HG03442 (cell line): ENCODE measurements around the gene ZNF384.
A peak's percentile ranks its signal among the peaks of the same experiment; 100 is the strongest.

ENCODE experiments used
- ATAC-seq: cut with Tn5 transposase; IDR thresholded peaks from one replicate; pipeline ENCODE4 v1.9.1; 2021; ENCODE audit warnings: mild to moderate bottlenecking, moderate library complexity; ENCODE audit not compliant: unreplicated experiment

ZNF384 gene

DNA sequence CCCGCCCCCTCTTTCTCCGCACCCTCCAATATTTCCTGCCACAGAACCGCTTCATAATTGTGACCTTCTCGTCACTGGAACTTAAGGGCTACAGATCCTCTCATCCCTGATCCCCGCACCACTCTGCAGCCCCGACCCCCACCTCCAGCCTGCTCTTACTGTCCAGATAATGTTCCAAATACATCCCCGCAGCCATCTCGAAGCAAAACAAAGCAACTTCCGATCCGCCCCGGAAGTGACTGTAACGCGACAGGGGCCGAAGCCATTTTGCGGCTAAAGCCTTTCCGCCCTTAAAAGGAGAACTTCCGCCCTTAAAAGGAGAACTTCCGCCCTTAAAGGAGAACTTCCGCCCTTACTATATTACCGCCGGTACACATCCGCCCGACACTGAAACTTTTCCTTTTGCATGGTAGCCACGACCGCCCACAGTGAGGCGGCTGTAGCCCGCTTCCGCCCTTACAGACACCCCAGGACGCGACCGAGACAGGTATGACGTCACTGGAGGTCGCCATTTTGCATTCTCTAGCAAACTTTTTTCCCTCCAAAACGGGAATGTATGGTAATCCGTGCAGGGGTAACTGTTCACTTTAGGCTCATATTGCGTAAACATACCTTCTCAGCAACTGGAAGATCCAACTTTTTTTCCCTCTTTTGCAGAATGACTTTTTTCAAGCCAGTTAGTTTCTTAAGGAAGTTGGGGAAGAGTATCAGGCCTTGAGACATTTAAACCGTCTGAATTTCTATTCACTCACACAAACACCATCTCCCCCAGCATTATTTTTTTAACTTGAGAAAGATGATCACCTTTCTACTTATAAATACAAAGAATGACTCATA, 26.1 kb downstream of the ZNF384 start, which contains the start of gene ING4:
Gene ING4 (minus strand): TSS at position 214 of the 837 bp plus-strand sequence. CDS start 18 bp downstream, at position 196.
- peak; percentile 95 for ATAC-seq

DNA sequence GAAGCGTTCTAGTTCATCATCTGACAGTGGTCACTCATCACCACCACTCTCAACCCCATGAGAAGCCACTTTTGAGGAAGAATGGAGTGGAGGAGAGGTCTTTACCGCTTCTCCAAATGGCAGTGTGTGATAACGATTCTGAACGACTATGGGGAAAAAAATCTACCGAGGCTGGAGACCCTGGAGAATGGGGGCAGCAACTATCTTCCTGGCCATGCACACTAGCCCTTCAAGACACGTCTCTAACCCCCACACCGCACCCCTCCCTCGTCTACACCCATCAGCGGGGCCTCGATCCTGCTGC, 26.6 kb downstream of the ZNF384 start:
- ATAC-seq, result peak; percentile 19

DNA sequence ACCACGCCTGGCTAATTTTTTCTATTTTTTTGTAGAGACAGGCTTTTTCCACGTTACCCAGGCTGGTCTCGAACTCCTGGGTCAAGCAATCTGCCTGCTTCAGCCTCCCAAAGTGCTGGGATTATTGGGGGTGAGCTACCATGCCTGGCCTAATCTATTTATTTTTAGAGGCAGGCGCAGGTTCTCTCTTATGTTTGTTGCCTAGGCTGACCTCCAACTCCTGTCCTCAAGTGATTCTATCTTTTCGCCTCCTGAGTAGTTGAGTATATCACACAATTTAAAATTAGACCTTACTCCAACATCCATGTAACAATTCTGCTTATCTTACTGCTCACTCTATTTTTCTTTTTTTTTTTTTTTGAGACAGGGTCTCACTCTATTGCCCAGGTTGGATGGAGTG, 35.2 kb downstream of the ZNF384 start:
- ATAC-seq, result no peak

DNA sequence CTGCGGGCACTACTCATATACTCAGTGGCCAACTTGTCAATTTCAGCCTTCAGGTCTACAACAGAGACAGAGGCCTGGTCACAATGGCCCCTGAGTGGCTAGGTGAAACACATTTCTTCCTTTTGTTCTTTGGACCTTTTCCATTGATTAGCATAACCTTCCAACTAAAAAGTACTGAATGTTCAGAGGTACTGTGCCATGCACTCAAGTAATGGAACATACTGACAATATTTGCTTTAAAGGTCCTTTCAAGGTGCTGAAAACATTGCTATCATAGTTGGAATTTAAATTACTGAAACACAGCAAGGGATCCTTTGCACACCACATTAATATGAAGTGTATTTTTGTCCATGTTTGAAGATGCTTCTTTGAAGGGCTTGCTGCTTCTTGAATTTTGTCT, 35.8 kb downstream of the ZNF384 start:
- no peak for ATAC-seq

DNA sequence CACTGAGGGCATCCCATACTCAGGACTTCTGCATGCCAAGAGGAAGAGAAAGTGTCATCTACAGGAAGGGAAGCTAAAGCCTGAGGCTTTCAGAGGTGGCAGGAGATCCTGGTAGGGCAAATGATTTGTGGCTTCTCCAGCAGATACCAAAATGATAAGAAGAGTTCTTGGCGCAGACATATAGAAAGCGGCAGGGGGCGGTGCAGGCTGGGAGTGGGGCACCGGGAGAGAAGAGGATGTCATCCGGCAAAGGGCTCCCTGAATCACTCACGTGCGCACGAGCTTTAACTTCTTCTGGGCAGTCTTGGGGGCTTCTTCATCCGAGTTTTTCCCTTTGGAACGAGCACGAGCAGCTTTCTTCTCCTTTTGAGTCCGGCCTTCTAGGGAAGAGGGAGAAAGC, 36.8 kb downstream of the ZNF384 start:
- ATAC-seq, result no peak

DNA sequence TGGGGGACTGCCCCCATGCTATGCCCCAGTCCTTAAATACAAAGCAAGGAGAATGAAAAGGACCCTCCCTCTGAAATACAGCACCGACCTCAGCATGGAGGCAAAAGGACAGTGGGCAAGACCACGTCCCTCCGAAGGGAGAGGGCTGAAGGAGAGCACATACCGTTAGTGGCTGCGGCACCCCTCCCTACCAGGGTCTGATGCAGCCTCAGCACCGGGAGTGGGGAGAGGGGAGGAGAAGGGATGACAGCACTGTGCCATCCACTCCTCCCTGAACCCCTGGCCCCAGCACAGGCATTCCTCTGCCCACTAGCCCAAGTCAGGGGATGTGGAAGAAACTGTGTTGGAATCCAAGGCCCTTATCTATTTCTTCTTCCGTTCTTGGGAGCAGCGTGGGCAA, 38.3 kb downstream of the ZNF384 start:
- no peak for ATAC-seq

DNA sequence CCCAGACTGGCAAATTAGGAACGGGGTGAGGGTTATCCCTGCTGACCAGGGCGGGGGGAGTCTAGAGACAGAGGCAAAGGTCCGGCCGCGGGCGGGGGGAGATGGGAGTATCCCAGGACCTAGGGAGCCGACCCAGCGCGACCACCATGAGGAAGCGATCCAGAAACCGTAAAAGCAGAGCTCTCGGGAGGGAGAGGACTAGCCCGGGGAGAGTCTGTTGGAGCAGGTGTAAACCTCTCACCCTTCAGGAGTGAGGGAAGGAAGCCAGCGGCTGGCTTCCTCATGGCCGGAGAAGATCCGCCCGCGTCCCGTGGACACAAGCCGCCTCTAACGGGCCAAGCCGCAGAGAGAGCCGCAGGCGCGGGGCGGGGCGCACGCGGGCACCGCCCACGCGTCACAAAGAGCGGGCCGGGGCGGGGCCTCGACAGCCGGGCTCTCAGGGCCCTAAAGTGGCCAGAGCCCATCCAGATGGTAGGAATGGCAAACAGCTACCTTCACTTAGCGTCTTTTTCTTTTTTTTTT, 42.0 kb downstream of the ZNF384 start, which contains the start of gene ACRBP:
Gene ACRBP (minus strand): TSS at position 350 of the 522 bp plus-strand sequence. CDS start 66 bp downstream, at position 284.
- no peak for ATAC-seq

DNA sequence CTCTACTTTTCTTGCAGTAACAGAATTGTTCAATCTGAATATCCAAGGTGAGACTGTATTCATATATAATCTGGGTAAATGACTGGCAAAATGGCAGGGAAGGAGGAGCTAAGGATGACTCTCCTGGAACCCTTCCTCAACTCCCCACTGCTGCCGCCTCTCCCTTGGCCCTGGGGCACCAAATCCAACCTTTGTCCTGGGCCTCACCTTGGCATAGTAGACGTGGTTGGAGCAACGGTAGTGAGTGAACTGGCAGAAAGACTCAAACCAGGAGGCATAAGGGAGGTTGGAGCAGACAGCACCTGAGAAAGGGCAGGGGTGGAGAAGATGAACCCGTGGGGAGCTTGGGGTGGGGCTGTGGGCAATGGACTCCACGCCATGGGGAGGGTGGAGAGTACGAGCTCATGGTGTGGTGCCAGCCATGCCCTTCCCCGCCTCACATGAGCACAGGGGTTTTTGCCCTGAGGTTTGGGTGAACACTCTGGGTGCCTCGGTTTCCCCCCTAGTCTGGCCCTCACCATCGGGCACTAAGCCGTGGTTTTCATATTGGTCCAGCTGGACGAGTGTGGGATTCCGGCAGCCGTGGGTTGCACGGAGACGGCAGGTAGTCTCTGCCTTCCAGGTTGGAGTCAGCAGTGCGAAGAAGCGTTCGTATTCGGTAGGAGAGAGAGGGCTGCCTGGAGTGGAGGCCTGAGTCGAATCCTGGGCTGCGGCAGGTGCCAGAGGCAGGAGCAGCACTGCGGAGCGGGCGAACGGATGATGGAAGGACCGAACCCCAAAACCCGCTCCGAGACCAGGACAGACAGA, 42.7 kb downstream of the ZNF384 start:
- ATAC-seq, result no peak

DNA sequence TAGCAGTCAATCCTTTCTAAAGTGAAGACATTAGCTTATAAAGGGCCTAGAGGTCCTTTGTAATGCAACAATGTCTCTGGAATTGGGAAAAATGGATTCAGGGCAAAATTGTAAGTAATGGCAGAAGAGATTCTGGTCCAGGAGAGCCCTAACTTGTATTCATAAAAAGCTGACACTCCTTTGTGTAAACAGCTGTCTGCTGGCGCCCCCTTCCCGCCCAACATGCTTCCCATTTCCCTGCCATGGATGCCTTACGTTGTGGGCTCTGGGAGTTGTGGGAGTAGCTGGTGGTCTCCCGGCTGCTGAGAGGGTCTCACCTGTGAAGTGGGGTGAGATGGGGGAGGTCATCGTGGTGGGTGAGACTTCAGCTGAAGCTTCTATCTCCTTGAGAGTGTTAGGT, 44.3 kb downstream of the ZNF384 start:
- no peak for ATAC-seq

DNA sequence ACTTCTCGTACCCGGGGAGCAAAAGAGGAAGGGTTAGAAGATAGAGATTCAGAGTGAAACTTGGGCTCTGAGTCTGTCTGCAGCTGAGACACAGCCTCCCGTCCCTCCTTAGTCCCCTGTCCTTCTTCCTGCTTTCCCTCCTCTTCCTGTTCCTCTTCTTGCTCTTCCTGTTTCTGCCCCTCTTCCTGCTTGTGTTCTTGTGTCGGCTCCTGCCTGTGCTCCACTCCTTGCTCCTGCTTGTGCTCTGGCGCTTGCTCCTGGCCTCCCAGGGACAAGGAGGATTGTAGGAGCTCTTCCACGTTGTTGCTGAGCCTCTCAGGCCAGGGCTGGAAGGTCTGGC, 44.9 kb downstream of the ZNF384 start:
- no peak for ATAC-seq

DNA sequence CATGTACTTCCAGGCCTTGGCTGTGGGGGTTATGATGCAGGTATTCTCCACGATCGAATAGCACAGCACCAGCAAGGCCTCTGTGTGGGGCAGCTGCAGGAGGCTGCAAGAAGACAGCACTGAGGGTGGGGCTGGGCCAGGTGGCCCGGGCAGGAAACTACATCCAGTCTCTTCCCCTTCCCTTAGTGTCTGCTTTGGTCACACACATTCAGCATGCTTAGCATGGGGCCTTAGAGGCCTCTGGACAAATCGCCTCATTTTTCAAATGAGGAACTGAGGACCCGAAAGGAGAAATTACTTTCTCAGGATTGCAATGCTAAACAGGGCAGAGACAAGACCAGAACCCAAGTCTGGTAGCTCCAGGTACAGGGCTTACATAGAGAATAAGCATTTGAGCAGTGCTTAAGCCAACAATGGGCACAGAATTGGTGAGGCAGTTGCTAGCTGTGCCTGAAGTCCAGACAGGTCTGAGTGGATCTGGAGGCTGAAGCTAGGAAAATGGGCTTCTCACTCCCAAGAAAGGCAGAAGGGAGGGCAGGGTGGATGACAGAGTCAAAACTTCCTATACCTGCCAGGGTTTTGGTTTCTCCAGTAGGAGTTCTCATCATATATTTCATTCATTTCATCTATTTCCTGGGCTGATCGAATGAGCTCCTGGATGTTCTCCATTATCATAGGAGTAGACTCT, 45.5 kb downstream of the ZNF384 start:
- no peak for ATAC-seq

DNA sequence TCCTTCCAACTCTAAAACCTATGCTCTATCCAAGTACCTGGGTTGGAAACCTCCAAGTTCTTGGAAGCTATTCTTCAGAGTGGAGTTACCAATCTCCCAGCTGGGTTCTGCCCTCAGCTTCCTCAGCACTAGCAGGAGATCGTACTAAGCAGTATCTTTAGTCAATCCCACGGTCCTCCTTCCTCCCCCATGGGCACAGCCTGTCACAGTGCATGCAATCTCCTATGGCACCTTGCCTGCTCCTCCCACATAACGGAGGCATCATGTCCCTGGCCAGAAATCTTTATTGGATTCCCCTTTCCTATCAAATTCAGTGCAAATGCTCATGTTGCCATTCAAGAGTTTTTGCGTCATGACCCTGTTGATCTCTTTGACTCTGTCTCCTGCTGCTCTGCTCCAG, 48.0 kb downstream of the ZNF384 start:
- no peak for ATAC-seq

DNA sequence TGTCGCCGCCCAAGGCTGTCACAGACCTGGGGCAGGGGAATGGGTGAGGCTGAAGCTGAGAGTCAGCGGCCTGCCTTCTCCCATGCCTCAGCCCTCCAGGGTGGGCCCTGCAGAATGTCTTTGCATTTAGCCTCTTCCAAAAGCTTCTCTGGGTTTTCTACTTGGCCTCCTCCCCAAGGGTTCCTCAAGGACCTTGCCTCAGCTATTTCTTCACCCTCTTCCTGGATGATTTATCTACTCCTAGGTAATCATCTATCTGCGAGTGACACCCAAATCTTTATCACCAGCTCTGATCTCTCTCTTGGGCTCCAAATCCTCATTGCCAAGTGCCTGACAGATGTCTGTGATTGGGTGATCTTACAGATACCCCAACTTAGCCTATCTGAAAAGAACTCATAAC, 48.7 kb downstream of the ZNF384 start:
- ATAC-seq, result no peak

DNA sequence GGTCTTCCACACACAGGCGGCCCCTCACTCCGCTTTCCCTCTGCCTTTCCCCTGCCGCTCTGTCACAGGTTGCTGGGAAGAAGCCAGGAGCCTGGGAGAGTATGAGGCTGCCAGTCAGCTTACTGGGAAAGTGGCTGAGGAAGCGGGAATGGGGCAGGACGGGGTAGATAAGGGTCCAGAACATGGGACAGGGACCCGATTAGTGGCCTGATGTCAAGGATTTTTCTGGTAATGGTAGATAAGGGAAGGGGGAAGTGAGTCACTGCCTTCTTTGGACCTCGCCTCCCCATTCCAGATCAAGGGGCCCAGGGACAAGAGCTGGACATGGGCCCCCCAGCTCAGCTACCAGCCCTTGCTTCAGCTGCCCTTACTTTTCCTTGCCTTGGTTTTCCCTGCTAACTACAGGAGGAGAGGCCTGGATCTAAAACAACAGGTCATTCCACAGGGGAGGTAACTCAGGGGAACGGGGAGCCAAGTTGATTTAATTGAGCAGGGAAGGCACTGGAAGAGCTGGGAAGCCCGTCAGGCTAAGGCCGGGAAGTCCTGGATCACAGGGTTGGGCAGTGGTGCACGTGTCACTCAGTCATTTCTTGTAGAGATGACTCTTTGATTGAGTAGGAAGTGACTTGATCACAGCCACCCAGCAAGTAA, 49.9 kb downstream of the ZNF384 start:
- ATAC-seq, result no peak

DNA sequence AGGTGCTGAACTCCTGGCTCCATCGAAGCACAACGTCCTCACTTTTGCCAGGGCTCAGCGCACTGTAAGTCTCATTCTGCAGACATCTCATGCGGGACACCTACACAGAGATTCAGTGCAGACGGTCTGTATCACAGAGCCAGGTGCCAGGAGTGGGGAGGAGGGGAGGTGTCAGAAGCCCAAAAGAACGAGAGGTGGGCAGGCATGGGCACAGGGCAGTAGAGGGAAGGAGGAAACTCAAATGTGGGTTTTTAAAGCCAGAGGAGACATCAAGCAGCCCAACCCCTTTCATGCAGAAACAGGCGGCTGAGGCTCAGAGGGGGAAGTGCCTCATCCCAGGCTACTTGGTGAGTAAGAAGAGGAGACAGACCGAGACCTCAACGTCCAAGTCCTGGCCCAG, 50.9 kb downstream of the ZNF384 start:
- no peak for ATAC-seq

DNA sequence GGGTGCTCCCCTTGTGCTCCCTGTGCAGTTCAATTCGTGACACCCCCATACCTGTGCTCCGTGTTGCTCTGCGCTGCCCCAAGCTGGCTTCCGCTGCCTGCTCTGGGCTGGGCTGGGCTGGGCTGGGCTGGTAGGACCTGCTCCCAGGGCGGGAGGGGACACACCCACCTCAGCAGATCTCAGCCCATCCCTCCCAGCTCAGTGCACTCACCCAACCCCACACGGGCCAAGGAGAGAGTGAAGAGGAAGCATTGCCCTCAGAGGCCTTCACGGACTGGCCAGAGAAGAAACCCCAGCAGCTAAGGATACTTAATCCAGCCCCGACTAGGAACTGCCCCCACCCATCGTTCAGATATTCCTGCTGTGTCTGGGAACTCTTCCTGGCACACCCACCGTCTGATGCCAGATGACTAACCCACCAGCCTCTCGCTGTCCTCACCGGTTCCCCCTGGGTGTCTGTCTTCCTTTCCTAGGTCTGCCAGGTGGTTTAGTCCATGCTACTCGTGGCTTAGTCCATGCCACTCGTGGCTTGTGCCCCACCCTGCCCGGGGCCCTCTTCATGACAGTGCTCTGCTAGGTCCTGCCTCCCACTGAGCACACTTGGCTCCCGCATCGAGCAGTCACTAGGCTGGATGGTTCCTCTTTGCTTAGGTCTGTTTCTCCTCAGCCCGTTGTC, 53.2 kb downstream of the ZNF384 start, which contains the start of gene LPAR5:
Gene LPAR5 (minus strand): TSS at position 104 of the 676 bp plus-strand sequence. CDS start 14,711 bp downstream, outside the sequence.
- ATAC-seq, result no peak

DNA sequence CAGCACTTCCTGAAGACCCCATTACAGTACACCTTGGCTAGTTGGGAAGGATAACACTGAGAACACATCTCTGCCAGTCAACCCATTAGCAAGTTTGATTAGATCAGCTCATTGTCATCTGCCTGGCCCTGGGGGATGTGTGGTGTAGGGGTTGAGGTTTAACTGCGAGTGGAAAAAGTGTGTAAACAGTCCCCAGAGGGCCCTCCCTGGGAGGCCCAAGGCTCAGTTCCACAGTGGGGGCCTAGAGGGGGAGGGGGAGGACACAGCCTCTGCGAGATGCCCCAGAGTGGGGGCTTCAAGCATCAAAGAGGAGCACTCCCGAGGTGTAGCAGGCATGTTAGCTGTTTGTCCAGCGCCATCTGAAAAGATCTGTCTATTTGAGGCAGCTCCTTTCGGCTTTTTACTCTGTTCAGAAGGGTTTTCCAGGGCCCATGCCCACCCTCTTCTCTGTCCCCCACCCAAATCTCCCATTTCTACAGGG, 53.8 kb downstream of the ZNF384 start:
- ATAC-seq, result peak; percentile 40

DNA sequence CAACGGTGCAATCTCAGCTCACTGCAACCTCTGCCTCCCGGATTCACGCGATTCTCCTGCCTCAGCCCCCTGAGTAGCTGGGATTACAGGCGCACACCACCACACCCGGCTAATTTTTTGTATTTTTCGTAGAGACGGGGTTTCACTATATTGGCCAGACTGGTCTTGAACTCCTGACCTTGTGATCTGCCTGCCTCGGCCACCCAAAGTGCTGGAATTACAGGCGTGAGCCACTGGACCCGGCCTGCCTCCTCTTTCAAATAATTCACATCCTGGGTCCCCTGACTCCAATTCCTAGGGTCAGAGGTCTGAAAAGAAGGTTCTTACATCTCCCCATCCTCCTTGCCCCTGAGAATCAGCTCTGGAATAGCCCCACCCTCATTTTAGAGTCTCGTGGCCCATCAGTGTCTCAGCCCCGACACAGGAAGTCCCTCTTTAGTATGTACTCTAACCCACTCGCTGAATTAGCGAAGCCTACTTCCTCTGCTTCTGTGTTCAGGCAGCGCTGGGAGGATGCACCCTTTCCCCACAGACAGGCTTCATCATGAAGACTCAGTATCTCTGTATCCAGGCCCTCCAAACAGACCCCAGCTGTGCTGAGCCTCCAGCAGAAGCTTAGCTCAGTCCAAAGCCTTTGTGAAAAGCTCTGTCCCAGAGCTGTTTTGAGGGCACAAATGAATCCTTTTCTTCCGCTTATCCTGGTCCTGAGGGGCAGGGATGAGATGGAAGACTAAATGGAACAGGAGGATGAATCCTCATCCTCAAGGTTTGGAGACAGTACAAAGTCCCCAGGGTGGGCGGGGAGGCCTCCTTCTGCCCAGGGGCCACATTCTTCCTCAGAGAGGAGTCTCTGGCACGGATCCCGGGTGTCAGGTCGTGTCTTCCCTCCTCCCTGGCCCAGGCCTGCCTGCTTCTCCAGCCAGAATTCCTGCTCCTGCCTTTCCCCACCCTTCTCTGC, 56.9 kb downstream of the ZNF384 start:
- ATAC-seq, result peak; percentile 50

DNA sequence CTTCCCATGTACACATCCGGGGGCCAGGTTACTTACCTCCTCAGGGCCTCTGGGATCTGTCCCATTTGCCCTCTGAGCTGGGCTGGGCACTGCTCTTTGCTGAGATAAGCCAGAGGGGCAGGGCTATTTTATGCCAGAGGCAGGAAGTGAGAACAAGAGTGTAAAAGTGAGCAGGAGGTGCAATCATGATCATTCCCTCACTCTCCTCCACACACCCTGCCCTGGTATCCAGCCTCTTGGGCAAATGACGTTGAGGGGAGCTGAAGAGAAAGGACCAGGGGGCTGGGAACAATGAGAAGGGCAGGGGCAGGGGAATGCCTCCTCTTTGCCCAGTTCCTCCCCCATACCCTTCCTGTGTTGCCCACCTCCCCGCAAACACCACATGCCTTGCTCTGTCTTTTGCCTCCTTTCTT, 57.6 kb downstream of the ZNF384 start:
- ATAC-seq, result no peak
